GM23338 (cell line): ENCODE measurements around the gene NHEJ1. TPM values are rescaled to one million over a fixed set of nuclear protein-coding genes. Genes with fewer than 3 reads are reported as not detected.

ENCODE experiments used
- ATAC-seq: fragments of 200-7000 bp; cut with Tn5 transposase; 3 replicates; pipeline ENCODE4 v1.9.1; 2020
- DNase-seq: peaks from one replicate; pipeline ENCODE4 v3.0.0-alpha.2; 2015; ENCODE audit warnings: low spot score
- H2AFZ ChIP-seq: fragments of 200-600 bp; sonication (generic); 2 replicates; pipeline ENCODE4 v1.8.0; 2016; ENCODE audit warnings: antibody characterized with exemption, mild to moderate bottlenecking, moderate library complexity
- H3F3A ChIP-seq: fragments of 200-600 bp; sonication (generic); replicated peaks from 2 replicates; pipeline ENCODE4 v1.8.0; 2017; ENCODE audit warnings: antibody characterized with exemption, mixed run types, low read depth
- H3K27ac ChIP-seq: fragments of 200-600 bp; sonication (generic); 2 replicates; pipeline ENCODE4 v1.6.1; 2016; ENCODE audit warnings: low read depth
- H3K27me3 ChIP-seq: fragments of 200-600 bp; sonication (generic); 2 replicates; pipeline ENCODE4 v1.8.0; 2016; ENCODE audit warnings: mild to moderate bottlenecking, mixed run types, moderate library complexity; ENCODE audit not compliant: insufficient read depth
- H3K36me3 ChIP-seq: fragments of 200-600 bp; sonication (generic); 2 replicates; pipeline ENCODE4 v1.8.0; 2016; ENCODE audit warnings: mild to moderate bottlenecking; ENCODE audit not compliant: insufficient read depth
- H3K4me1 ChIP-seq: fragments of 200-600 bp; sonication (generic); 2 replicates; pipeline ENCODE4 v1.8.0; 2016; ENCODE audit warnings: mild to moderate bottlenecking, moderate library complexity; ENCODE audit not compliant: insufficient read depth
- H3K4me2 ChIP-seq: fragments of 200-600 bp; sonication (generic); 2 replicates; pipeline ENCODE4 v1.7.1; 2017; ENCODE audit warnings: mixed run types
- H3K4me3 ChIP-seq: fragments of 200-600 bp; sonication (generic); 2 replicates; pipeline ENCODE4 v1.6.1; 2016; ENCODE audit warnings: mixed run types
- H3K79me2 ChIP-seq: fragments of 200-600 bp; sonication (generic); replicated peaks from 2 replicates; pipeline ENCODE4 v1.8.0; 2017; ENCODE audit warnings: mild to moderate bottlenecking; ENCODE audit not compliant: insufficient read depth
- H3K9me2 ChIP-seq: fragments of 200-600 bp; sonication (generic); 2 replicates; pipeline ENCODE4 v1.8.0; 2017; ENCODE audit not compliant: insufficient read depth
- H4K20me1 ChIP-seq: fragments of 200-600 bp; sonication (generic); replicated peaks from 2 replicates; pipeline ENCODE4 v1.8.0; 2017; ENCODE audit warnings: mild to moderate bottlenecking; ENCODE audit not compliant: insufficient read depth
- H3K27ac Mint-ChIP-seq: 2 replicates; pipeline ENCODE4 v1.8.0; 2020; ENCODE audit warnings: inconsistent platforms, mild to moderate bottlenecking, moderate library complexity, mixed read lengths
- H3K27me3 Mint-ChIP-seq: 3 replicates; pipeline ENCODE4 v1.8.0; 2022; ENCODE audit warnings: low read depth, mild to moderate bottlenecking, moderate library complexity, mixed read lengths, inconsistent platforms; ENCODE audit not compliant: insufficient read depth, poor library complexity
- H3K36me3 Mint-ChIP-seq: 3 replicates; pipeline ENCODE4 v1.8.0; 2021; ENCODE audit warnings: low read depth, mild to moderate bottlenecking, inconsistent platforms, moderate library complexity, mixed read lengths
- H3K4me1 Mint-ChIP-seq: 3 replicates; pipeline ENCODE4 v1.8.0; 2020; ENCODE audit warnings: mild to moderate bottlenecking, inconsistent platforms, mixed read lengths
- H3K4me3 Mint-ChIP-seq: 3 replicates; pipeline ENCODE4 v1.8.0; 2021; ENCODE audit warnings: moderate library complexity, mild to moderate bottlenecking, inconsistent platforms, mixed read lengths
- H3K9me3 Mint-ChIP-seq: 3 replicates; pipeline ENCODE4 v1.8.0; 2020; ENCODE audit warnings: moderate library complexity, mild to moderate bottlenecking, inconsistent platforms, mixed read lengths
- CREB1 ChIP-seq: fragments of 250-450 bp; sonication (Bioruptor Pico); IDR thresholded peaks from 2 replicates; pipeline ENCODE4 v1.5.0; 2020; ENCODE audit warnings: low read depth, mild to moderate bottlenecking, moderate library complexity
- CTCF ChIP-seq, 2 experiments: fragments of 200-600 bp in 1 of 2; sonication (generic) in 1 of 2; conservative IDR thresholded peaks; 2 replicates each; pipeline versions ENCODE4 v1.5.1 to v1.6.1; 2016 to 2017; ENCODE audit warnings: antibody characterized with exemption in 2 of 2, low read depth in 2 of 2, mild to moderate bottlenecking in 2 of 2, moderate library complexity in 1 of 2
- ETS1 ChIP-seq: IDR thresholded peaks from 2 replicates; pipeline ENCODE4 v1.6.1; 2016; ENCODE audit warnings: antibody characterized with exemption
- EZH2 ChIP-seq: fragments of 200-600 bp; sonication (generic); IDR thresholded peaks from one replicate; pipeline ENCODE4 v1.8.0; 2017; ENCODE audit warnings: antibody characterized with exemption, mild to moderate bottlenecking, low read depth; ENCODE audit not compliant: unreplicated experiment
- EZH2phosphoT487 ChIP-seq: fragments of 200-600 bp; sonication (generic); IDR thresholded peaks from one replicate; pipeline ENCODE4 v1.8.1; 2018; ENCODE audit warnings: antibody characterized with exemption; ENCODE audit not compliant: unreplicated experiment
- JUNB ChIP-seq: IDR thresholded peaks from one replicate; pipeline ENCODE4 v1.6.1; 2016; ENCODE audit warnings: antibody characterized with exemption; ENCODE audit not compliant: unreplicated experiment
- NANOG ChIP-seq: IDR thresholded peaks from 2 replicates; pipeline ENCODE4 v1.6.1; 2016; ENCODE audit warnings: antibody characterized with exemption, borderline replicate concordance
- POLR2AphosphoS5 ChIP-seq: IDR thresholded peaks from 2 replicates; pipeline ENCODE4 v1.6.1; 2016; ENCODE audit warnings: antibody characterized with exemption, low read depth
- REST ChIP-seq: IDR thresholded peaks from one replicate; pipeline ENCODE4 v1.6.1; 2018; ENCODE audit warnings: antibody characterized with exemption; ENCODE audit not compliant: unreplicated experiment
- STAT1 ChIP-seq: IDR thresholded peaks from one replicate; pipeline ENCODE4 v1.6.1; 2016; ENCODE audit warnings: antibody characterized with exemption; ENCODE audit not compliant: unreplicated experiment
- ZNF114 ChIP-seq: fragments of 250-450 bp; sonication (Bioruptor Pico); IDR thresholded peaks from 2 replicates; pipeline ENCODE4 v1.5.0; 2020; ENCODE audit warnings: mild to moderate bottlenecking, moderate library complexity
- ZNF331 ChIP-seq: fragments of 250-450 bp; sonication (Bioruptor Pico); IDR thresholded peaks from 2 replicates; pipeline ENCODE4 v1.5.0; 2020; ENCODE audit warnings: low read depth, mild to moderate bottlenecking, moderate library complexity
- ZNF462 ChIP-seq: fragments of 250-450 bp; sonication (Bioruptor Pico); IDR thresholded peaks from 2 replicates; pipeline ENCODE4 v1.5.0; 2020; ENCODE audit warnings: mild to moderate bottlenecking, moderate library complexity
- polyA plus RNA-seq: library from polyadenylated mRNA; unstranded; fragments of >200 nt; fragmentation: Nextera tagmentation; extraction: Ambion mirVana; gene quantifications from 2 replicates; pipeline ENCODE4 v1.2.1, GENCODE V29; 2016
- total RNA-seq: library from RNA; depleted of rRNA; stranded (reverse); fragments of >200 nt; shearing (Covaris generic); gene quantifications from 2 replicates; pipeline ENCODE4 v1.2.3, GENCODE V29; 2014

The NHEJ1 gene
- total and polyA plus RNA-seq, 2 experiments from 2014 or later: 19.6 to 30.6 TPM

GRCh38 chr2:219094171-219094570, 66.4 kb downstream of the NHEJ1 start:
- H3K4me3 Mint-ChIP-seq: no peak overlapping the region
- H3K27me3 ChIP-seq: no peaks in the 10 kb centered on the region
- H2AFZ ChIP-seq: no peak overlapping the region
- no peak overlapping the region for H3K27ac ChIP-seq
- TF ChIP-seq POLR2AphosphoS5 (no peak), NANOG (no peak), ZNF331 (no peak), ETS1 (no peak), CREB1 (CRISPR knock-in tag) (no peak), EZH2phosphoT487 (no peak), STAT1 (no peak), ZNF114 (CRISPR knock-in tag) (no peak), ZNF462 (CRISPR knock-in tag) (no peak), EZH2 (no peak), JUNB (no peak), CTCF (conservative IDR thresholded peaks at IDR 0.05; ENCODE audit: low read depth in 2 of 2) (no peak), REST (no peak)
- no peaks in the 10 kb centered on the region for H3K9me2 ChIP-seq
- H3K36me3 ChIP-seq: no peaks in the 10 kb centered on the region
- H3K4me2 ChIP-seq: no peak overlapping the region
- no peak for ATAC-seq
- H3K79me2 ChIP-seq: no peaks in the 10 kb centered on the region
- no peak for DNase-seq
- H4K20me1 ChIP-seq: peaks cover 3% of the 10 kb centered on the region; the same call in 1 of the 2 replicates
- H3K4me3 ChIP-seq: no peak overlapping the region
- no peaks in the 10 kb centered on the region for H3K36me3 Mint-ChIP-seq
- H3K4me1 ChIP-seq: no peaks in the 10 kb centered on the region
- H3K27ac Mint-ChIP-seq: no peak overlapping the region
- H3K27me3 Mint-ChIP-seq: peaks cover 2% of the 10 kb centered on the region
- no peaks in the 10 kb centered on the region for H3F3A ChIP-seq
- H3K4me1 Mint-ChIP-seq: peaks cover 18% of the 10 kb centered on the region
- no peaks in the 10 kb centered on the region for H3K9me3 Mint-ChIP-seq
